HL-60 (cell line): ENCODE measurements around the gene MX2.

ENCODE experiments used
- DNase-seq, 2 experiments: peaks; one replicate each; pipeline ENCODE4 v3.0.0-alpha.2; 2010 to 2020; ENCODE audit warnings: low read depth in 1 of 2, low spot score in 1 of 2
- H3K27ac ChIP-seq: fragments of 250-450 bp; sonication (Bioruptor Pico); replicated peaks from 2 replicates; pipeline ENCODE4 v1.5.1; 2020; ENCODE audit warnings: mild to moderate bottlenecking, moderate library complexity
- H3K27me3 ChIP-seq: fragments of 250-450 bp; sonication (Bioruptor Pico); 2 replicates; pipeline ENCODE4 v1.5.1; 2021; ENCODE audit warnings: mild to moderate bottlenecking, moderate library complexity; ENCODE audit not compliant: insufficient read depth, poor library complexity, severe bottlenecking
- H3K4me3 ChIP-seq: replicated peaks from 2 replicates; pipeline ENCODE4 v1.5.1; 2011; ENCODE audit warnings: mild to moderate bottlenecking, control low read depth, low read length; ENCODE audit not compliant: insufficient read depth
- CTCF ChIP-seq: IDR thresholded peaks from one replicate; pipeline ENCODE4 v1.5.1; 2011; ENCODE audit warnings: low read length, control low read depth, inconsistent platforms; ENCODE audit not compliant: insufficient read depth
- GABPA ChIP-seq: IDR thresholded peaks from 2 replicates; pipeline ENCODE4 v1.6.1; 2012; ENCODE audit warnings: low read depth
- POLR2AphosphoS5 ChIP-seq: IDR thresholded peaks from 2 replicates; pipeline ENCODE4 v1.6.1; 2012; ENCODE audit warnings: low read depth
- REST ChIP-seq: IDR thresholded peaks from 2 replicates; pipeline ENCODE4 v1.6.1; 2012; ENCODE audit warnings: low read depth; ENCODE audit not compliant: insufficient replicate concordance
- SPI1 ChIP-seq: IDR thresholded peaks from 2 replicates; pipeline ENCODE4 v1.6.1; 2012; ENCODE audit warnings: low read depth, mild to moderate bottlenecking, borderline replicate concordance

MX2 gene

GRCh38 chr21:41458559-41458958 is 96.7 kb downstream of the MX2 start:
- Histone ChIP-seq H3K27me3 (no peaks in the 10 kb centered on the region), H3K4me3 (no peak overlapping the region), H3K27ac (no peak overlapping the region)
- no peak for TF ChIP-seq SPI1
- no peak for TF ChIP-seq POLR2AphosphoS5
- TF ChIP-seq GABPA: no peak
- TF ChIP-seq REST: no peak
- TF ChIP-seq CTCF: no peak
- no peak for DNase-seq
